ENCODE results near the gene MGST3. TPM values are rescaled to one million over a fixed set of nuclear protein-coding genes. Genes with fewer than 3 reads are reported as not detected.

MGST3 gene
- total and polyA plus RNA-seq, 2 of the 13 experiments (the other 11 are each of a cell fraction or from before 2014, with no cell fraction given) = 59.7 to 61.2 TPM

DNA sequence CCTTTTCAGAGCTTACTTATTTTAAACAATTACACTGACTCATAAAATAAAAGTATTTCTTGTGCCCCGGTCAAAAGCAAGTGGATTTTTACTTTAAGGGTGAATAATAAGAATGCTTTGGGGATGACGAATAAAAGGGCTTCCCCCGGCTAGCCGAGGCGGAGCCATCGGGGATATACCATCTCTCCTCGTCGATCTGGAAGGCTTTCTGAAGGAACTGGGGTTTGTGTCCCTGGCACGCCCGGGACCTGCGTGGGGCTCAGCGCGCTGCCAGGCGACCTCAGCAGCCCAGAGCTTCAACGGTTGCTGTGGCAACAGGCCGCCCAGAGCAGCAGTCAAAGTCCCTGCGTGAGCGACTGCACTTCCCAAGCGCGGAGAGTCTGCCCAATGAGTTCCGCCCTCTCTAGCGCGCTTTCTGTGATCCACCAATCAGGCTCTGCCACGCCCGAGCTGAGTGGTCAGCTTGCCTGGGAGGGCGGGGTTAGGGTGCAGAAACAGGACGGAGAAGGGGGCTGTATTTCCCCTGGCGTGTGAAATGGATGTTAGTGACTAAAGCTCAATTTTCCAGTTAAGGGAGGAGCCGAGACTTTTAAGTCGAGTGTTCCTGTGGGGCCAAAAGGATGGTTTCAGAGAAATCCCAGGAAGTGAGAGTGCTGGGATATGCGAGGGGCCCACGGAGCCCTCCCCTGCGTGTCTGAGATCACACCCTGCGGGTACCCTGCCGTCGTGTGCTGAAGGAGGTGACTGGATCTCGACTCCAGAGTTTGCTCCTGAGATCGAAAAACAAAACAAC, 33.0 kb upstream of the MGST3 start (continued):
- TF ChIP-seq ZFP90 (CRISPR knock-in tag; IDR thresholded peaks at IDR 0.05; ENCODE audit: borderline replicate concordance) (peak; percentile 25; the same call in 1 of the 2 replicates), YEATS4 (CRISPR knock-in tag; IDR thresholded peaks at IDR 0.05; ENCODE audit: borderline replicate concordance) (0 out of 2 replicates have a peak, but pooled peaks have one; percentile 58), ASH2L (IDR thresholded peaks at IDR 0.05; ENCODE audit: insufficient read length, low read depth, low read length) (peak; percentile 33), MYNN (CRISPR knock-in tag; IDR thresholded peaks at IDR 0.05; ENCODE audit: low read depth) (peak; percentile 70; the same call in 1 of the 2 replicates), ZFY (CRISPR knock-in tag; IDR thresholded peaks at IDR 0.05) (no peak), ZNF883 (CRISPR knock-in tag; IDR thresholded peaks at IDR 0.05; ENCODE audit: not compliant biosample characterization) (peak; percentile 36), KDM2A (CRISPR knock-in tag; IDR thresholded peaks at IDR 0.05; ENCODE audit: borderline replicate concordance, low read depth) (peak; percentile 60; the same call in 1 of the 2 replicates), ZNF10 (CRISPR knock-in tag; IDR thresholded peaks at IDR 0.05; ENCODE audit: borderline replicate concordance, low read depth) (no peak), ARNT2 (CRISPR knock-in tag; IDR thresholded peaks at IDR 0.05; ENCODE audit: low read depth) (no peak), SP4 (CRISPR knock-in tag; IDR thresholded peaks at IDR 0.05) (peak; percentile 56; the same call in 1 of the 2 replicates), ISL2 (CRISPR knock-in tag; IDR thresholded peaks at IDR 0.05) (peak; percentile 35; the same call in 1 of the 2 replicates), ARID5B (CRISPR knock-in tag; IDR thresholded peaks at IDR 0.05) (peak; percentile 42; the same call in 1 of the 2 replicates)
- TF ChIP-seq, protein P1, sequence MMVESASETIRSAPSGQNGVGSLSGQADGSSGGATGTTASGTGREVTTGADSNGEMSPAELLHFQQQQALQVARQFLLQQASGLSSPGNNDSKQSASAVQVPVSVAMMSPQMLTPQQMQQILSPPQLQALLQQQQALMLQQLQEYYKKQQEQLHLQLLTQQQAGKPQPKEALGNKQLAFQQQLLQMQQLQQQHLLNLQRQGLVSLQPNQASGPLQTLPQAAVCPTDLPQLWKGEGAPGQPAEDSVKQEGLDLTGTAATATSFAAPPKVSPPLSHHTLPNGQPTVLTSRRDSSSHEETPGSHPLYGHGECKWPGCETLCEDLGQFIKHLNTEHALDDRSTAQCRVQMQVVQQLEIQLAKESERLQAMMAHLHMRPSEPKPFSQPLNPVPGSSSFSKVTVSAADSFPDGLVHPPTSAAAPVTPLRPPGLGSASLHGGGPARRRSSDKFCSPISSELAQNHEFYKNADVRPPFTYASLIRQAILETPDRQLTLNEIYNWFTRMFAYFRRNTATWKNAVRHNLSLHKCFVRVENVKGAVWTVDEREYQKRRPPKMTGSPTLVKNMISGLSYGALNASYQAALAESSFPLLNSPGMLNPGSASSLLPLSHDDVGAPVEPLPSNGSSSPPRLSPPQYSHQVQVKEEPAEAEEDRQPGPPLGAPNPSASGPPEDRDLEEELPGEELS (CRISPR knock-in tag; IDR thresholded peaks at IDR 0.05) = 0 out of 2 replicates have a peak, but pooled peaks have one; percentile 31
- TF ChIP-seq, protein P2, sequence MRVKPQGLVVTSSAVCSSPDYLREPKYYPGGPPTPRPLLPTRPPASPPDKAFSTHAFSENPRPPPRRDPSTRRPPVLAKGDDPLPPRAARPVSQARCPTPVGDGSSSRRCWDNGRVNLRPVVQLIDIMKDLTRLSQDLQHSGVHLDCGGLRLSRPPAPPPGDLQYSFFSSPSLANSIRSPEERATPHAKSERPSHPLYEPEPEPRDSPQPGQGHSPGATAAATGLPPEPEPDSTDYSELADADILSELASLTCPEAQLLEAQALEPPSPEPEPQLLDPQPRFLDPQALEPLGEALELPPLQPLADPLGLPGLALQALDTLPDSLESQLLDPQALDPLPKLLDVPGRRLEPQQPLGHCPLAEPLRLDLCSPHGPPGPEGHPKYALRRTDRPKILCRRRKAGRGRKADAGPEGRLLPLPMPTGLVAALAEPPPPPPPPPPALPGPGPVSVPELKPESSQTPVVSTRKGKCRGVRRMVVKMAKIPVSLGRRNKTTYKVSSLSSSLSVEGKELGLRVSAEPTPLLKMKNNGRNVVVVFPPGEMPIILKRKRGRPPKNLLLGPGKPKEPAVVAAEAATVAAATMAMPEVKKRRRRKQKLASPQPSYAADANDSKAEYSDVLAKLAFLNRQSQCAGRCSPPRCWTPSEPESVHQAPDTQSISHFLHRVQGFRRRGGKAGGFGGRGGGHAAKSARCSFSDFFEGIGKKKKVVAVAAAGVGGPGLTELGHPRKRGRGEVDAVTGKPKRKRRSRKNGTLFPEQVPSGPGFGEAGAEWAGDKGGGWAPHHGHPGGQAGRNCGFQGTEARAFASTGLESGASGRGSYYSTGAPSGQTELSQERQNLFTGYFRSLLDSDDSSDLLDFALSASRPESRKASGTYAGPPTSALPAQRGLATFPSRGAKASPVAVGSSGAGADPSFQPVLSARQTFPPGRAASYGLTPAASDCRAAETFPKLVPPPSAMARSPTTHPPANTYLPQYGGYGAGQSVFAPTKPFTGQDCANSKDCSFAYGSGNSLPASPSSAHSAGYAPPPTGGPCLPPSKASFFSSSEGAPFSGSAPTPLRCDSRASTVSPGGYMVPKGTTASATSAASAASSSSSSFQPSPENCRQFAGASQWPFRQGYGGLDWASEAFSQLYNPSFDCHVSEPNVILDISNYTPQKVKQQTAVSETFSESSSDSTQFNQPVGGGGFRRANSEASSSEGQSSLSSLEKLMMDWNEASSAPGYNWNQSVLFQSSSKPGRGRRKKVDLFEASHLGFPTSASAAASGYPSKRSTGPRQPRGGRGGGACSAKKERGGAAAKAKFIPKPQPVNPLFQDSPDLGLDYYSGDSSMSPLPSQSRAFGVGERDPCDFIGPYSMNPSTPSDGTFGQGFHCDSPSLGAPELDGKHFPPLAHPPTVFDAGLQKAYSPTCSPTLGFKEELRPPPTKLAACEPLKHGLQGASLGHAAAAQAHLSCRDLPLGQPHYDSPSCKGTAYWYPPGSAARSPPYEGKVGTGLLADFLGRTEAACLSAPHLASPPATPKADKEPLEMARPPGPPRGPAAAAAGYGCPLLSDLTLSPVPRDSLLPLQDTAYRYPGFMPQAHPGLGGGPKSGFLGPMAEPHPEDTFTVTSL (CRISPR knock-in tag; IDR thresholded peaks at IDR 0.05; ENCODE audit: borderline replicate concordance) = no peak
- TF ChIP-seq, protein P3, sequence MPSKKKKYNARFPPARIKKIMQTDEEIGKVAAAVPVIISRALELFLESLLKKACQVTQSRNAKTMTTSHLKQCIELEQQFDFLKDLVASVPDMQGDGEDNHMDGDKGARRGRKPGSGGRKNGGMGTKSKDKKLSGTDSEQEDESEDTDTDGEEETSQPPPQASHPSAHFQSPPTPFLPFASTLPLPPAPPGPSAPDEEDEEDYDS (CRISPR knock-in tag; IDR thresholded peaks at IDR 0.05) = peak; percentile 69
